Right renal cortex interstitium (tissue), 3 donors: Measurements from ENCODE around the gene CSGALNACT2. TPM values are rescaled to one million over a fixed set of nuclear protein-coding genes. Genes with fewer than 3 reads are reported as not detected.
"Not testable (repeated sequence)": the region's sequence is repeated elsewhere in the genome, so short reads cannot be mapped to it uniquely, and the experiment has no call there.

Experiments used
- DNase-seq, 3 donors: peaks; one replicate each; pipeline ENCODE4 v3.0.0-alpha.2; 2013; ENCODE audit warnings: low read depth in 3 of 3, low spot score in 2 of 3
- polyA plus RNA-seq, 3 donors: library from polyadenylated mRNA; unstranded; fragments of 120-200 nt; gene quantifications; one replicate each; pipeline ENCODE4 v1.2.1, GENCODE V29; 2013; ENCODE audit not compliant: insufficient read length in 3 of 3

The CSGALNACT2 gene
- polyA plus RNA-seq, 3 donors, result 18.4 to 20.6 (median 18.8) TPM

DNA sequence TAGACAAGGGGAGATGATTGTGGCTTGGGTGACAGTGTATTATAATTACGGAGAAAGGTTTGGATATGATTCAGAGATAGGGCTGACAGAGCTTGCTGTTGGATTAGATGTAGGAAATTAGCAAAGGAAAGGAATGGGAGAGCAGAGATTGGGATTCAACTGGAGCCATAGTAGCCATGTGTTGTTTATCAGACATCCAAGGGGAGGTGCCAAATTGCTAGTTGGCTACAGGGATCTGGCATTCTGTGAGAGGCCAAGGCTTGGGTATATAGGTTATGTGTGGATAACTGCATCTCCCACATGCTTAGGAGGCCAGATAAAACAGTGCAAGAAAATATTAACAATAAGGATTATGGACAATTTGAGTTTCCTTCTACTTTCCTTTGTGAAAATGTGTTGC lies 34.9 kb downstream of the CSGALNACT2 start:
- DNase-seq, result no peak

DNA sequence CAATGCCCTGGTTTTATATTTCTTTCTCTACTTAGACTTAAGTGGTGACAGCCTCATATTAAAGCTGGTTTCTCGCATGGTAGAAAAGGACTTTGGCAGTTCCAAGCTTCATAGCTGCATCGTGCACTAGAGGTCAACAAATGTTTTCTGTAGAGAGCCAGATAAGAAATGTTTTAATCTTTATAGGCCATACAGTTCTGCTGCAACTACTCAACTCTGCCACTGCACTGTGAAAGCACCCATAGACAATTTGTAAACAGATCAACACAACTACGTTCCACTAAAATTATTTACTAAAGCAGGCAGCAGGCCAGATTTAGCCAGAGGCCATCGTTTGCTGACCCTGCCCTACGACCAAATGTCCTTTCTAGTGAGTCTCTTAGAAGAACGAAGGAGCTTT lies 36.7 kb downstream of the CSGALNACT2 start:
- no peak for DNase-seq

DNA sequence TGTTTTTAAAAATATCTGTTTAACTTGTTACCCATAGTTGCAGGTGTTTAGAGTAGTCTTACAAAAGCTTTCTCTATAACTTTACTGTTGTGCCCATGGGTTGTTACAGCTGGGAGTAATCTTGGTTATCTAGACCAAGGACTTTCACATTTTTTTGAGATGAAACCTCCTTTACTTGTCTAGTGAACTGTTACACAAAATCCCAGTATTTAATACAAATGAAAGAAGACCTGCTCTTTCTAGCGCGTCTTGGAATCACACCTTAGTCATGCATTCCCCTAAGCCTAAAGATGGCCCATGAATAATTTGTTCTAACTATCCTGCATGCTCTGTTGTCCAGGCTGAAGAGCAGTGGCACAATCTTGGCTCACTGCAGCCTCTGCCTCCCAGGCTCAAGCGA lies 38.0 kb downstream of the CSGALNACT2 start:
- no peak for DNase-seq

DNA sequence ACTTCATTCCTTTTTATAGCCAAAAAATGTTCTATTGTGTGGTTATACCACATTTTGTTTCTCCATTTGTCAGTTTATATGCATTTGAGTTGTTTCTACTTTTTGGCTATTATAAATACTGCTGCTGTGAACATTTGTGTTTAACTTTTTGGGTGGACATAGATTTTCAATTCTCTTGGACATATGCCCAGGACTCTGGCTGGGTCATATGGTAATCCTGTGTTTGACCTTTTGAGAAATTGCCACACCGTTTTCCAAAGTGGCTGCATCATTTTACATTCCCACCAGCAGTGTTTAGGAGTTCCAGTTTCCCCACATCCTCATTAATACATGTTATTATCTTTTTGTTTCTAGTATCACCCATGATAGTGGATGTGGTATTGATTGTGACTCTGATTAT lies 39.4 kb downstream of the CSGALNACT2 start:
- no peak for DNase-seq

DNA sequence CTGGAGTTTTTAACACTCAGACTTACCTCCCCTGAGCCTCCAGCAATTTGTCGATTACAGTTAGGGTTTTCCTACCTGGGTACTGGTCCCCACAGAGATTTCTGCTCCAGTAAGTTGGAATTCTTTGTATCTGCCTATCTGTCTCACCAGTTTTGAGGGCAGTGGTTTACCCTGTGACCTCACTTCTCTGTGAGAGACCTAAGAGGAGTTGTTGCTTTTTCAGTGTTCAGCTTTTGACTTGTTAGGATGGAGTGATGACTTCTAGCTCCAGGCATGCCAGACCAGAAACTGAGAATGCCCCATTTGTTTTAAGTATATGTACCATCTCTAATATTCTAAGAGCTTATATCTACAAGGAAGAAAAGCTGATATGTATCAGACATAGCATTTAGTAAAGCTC lies 42.9 kb downstream of the CSGALNACT2 start:
- no peak for DNase-seq

DNA sequence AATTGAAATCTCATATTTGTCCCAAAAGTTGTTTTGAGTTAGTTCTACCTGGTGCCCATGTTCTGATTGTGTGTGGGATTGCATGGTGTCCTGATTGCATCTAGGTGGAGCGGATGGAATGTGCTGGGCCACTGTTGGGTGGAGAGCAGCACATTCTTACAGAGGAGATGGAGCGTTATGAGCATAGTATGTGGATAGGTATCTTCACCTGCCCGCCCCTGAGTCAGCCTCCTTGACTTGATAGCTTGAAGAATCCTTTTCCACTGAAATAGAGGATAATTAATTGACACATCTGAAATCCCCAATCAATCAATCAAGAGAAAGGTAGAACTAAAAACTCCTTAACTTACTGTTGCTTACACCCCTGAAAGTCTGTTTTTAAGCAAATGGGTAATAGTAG lies 45.5 kb downstream of the CSGALNACT2 start:
- not testable (repeated sequence) for DNase-seq

DNA sequence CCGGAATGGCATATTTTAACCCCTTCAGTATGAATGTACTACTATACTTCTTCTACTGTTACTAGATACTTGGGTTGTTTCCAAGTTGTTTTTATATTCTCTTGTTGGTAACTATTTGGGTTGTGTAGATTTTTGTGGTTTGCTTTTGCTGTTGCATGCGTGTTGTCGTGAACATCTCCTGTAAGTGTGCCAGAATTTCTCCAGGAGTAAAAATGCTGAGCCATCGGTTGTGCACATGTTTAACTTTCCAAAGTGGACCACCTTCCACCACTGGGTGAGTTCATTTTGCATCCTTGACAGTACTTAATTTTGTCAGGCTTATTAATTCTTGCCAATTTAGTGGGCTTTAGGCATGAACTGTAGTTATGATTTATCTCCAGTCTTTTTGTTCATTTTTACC lies 47.9 kb downstream of the CSGALNACT2 start:
- DNase-seq, result no peak

DNA sequence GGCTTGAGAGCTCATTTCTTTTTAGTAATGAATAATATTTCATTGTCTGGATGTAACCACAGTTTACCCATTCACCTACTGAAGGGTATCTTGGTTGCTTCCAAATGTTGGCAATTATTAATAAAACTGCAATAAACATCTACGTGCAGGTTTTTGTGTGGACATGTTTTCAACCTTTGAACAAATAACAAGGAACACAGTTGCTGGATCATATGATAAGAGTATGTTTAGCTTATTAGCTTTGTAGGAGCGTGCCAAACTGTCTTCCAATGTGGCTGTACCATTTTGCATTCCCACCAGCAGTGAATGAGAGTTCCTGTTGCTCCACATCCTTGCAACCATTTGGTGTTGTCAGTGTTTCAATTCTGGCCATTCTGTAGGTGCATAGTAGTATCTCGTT lies 49.0 kb downstream of the CSGALNACT2 start:
- DNase-seq, result no peak

DNA sequence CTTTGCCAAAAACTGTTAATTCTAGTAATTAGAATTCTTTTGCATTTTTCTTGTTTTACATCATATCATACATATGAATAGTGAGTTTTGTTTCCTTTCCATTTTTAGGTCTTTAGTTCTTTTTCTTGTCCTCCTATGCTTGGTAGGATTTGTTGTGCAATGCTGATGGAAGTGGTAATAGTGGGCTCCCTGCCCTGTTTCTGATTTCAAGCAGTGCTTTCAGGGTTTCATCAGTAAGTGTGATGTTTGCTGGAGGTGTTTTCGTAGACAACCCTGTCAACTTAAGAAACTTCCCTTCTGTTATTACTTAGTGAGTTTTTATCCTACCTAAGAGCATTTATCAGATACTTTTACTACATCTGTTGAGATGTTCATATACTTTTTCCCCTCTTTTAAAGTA lies 50.5 kb downstream of the CSGALNACT2 start:
- no peak for DNase-seq

DNA sequence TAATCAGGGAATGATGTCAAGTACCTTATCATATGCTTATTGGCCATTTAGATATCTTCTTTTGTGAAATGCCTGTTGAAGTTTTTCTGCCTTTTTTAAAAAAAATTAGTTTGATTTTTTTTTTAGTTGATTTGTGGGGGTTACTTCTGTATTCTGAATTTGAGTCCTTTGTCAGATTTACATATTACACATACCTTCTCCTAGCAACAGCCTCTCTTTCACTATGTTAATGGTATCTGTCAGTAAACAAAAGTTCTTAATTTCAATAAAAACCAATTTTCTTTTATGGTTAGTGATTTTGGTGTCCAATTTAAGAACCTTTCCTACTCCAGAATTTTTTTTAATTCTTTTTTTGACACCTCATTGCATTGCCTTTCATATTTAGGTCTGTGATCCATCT lies 52.0 kb downstream of the CSGALNACT2 start:
- no peak for DNase-seq

DNA sequence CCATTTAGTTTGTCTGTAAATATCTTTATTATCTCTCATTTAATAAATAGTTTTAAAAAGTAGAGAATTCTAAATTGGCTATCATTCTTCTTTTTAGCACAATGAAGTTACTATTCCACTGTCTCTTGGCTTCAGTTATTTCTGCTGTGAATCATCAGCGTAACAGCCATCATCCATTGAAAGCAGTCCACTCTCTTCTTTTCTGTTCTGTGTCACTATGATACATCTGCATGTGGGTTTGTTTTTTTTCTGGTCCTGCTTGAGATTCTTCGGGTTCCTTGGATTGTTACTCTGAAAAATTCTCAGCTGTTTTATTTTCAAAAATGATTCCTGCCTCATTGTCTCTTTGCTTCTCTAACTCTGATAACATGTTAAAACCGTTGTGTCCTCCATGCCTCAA lies 52.5 kb downstream of the CSGALNACT2 start:
- no peak for DNase-seq

DNA sequence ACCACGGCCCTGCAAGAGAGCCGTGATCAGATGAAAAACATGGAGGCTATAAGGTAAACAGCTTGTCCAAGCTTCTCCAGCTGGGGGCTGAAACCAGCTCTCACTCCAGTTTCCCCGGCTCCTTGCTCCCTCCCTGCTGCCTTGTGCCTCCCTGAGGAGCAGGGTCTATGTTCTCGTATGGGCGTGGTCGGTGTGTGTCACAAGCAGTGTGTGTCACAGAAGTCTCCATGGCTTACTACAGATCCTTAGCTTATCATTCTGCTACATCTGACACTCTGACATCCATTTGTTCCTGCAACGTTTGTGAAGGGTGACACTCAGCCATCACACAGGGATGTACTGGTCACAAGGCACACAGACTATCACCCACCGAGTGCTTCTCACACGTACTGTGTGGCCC lies 54.6 kb downstream of the CSGALNACT2 start:
- no peak for DNase-seq

DNA sequence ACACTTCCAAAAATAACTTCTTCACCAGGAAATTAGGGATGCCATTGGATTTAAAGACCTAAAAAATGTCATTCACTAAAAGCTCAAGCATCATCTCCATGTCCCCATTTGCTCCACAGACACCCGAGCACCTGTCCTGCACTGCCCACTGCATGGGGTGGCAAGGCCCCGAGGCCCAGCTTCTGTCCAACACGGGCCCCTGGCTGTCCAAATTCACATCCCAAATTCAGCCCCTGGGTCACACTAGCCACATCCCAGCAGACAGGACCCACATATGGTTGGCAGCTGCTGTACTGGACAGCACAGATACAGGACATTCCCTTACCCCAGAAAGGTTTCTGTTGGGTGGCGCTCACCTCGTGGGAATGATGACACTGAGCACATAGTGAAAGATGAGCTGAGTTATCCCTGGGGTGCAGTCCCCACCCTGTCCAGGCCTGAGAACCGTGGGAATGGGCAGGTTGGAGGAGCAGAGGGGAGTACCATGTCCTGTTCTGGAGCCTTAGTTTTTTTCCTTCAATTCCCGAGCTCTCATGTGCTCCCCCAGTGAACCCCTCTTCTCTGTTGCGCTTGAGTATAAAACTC lies 55.3 kb downstream of the CSGALNACT2 start:
- no peak for DNase-seq

DNA sequence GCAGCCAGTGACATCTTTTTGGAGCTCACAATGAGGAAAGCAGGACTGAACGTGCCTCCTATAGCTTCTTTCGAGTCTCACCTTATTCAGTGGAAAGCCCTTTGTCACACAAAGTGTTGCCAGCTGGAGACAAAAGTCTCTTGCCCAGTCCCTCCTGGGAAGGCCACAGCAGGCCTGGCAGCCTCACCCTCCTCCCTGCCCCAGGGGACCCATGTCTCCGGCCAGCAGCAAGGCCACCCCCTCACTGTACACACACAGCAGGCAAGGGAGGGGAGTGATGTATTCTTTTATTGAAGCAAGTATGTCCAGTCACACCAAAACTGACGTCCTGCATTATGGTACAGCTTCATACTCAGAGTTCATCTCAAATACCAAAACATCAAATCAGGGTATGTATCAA lies 56.0 kb downstream of the CSGALNACT2 start:
- DNase-seq, result no peak

DNA sequence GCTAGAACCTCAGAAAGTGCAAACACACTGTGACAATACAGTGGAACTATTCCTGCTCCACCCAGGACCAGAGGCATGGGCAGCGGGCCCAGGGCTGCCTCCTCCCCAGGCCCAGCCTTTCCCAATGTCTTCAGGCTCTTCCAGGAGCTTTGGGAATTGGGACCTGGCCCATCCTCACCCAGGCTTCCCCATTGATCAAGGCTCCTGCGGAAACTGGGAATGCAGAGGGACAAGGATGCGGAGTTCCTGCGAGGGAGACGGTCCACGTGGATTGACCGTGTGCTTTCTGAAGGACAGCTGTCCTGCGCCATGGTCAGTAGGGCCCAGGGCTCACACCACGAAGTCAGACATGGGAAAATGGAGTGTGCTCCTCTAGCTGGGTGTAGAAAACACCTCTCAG lies 56.6 kb downstream of the CSGALNACT2 start:
- DNase-seq, result no peak

DNA sequence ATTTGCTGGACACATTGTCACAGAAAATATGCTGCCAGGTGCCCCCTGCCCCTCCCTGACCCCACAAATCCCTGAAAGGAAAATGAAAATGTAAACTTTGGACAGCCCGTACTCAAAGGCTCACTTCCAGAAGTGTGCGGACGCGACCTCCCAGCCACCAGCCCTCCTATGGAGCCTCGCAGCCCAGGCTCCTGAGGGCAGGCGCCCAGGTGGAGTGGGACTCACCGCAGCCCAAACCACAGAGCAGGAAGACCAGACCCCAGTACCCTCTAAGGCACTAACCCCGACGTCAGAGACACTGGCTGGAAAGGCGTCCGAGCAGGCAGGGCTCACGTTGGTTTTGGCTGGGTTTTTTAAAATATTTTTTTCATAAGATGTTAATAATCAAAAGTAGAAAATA lies 57.3 kb downstream of the CSGALNACT2 start:
- no peak for DNase-seq

DNA sequence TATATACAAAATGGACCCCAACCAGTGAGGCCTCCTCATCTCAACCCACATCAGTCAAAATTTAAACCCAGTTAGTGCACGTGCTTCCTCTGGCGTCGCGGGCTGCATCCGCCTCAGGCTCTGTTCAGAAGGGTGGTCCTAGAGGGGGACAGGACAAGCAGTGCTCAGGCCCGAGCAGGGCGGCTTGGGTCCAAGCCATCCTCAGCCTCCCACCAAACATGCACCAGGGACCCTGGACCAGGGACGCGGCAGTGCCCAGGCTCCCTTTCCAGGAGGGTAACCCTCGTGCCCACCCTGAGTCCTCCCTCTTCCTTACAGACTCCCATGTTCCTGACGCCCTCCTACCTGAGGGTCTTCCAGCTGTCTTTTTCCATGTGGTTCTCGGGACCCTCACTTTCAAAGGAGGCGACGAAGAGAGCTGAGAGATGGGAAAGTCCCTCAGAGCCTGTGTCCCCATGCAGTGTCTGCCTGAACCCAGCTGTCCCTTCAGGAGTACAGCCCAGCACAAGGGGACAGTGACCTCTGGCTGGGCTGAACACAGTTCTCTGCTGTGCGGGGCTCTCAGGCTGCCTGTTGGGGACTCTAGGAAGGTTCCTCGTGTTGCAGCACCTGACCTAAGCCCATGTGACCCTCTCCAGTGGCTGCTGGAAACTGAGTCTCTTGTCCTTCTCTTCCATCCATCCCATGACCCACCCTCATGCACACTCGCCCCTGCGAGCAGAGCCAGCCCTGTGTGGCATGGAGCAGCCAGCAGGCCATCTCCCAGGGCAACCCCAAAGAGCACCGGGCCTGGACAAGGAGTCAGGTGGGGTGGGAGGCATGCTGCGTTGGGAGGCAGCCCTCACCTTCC lies 58.1 kb downstream of the CSGALNACT2 start:
- DNase-seq, result no peak

DNA sequence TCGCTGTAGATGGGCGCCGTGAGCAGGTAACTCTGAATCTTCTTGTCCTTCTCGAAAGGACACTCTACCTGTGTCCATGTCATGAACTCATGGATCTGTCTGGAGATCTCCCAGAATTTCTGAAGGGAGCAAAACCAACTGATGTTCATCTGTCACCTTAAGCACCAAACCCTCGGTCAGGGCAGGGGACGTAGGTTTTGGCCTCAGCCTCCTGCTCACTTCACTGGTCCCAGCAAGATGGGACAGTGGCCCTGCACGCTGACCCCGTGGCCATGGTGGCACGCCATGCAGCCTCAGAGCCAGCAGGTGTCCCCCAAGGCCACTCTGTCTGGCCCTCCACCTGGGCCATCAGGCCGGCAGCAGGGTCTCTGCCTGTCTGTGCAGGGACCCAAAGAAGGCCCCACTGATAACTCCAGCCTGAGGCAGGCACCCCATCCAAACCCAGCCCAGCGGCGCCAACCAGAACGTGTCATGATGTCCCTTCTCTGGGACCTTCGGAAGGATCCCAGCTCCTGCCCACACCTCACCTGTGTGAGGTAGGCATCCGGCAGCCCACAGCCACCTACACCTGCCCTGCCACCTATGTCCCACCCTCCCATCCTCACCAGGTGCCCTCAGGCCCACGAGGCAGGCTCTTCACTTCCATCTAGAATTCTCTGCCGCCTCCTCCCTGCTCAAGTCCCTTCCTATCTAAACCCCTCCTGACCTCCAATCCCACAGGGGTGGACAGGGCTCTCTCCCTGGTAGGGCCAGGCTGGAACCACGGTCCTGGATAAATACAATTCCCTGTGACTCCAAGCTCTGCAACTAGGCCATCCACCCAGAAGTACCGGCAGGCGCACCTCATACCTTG lies 59.0 kb downstream of the CSGALNACT2 start:
- DNase-seq, result no peak

DNA sequence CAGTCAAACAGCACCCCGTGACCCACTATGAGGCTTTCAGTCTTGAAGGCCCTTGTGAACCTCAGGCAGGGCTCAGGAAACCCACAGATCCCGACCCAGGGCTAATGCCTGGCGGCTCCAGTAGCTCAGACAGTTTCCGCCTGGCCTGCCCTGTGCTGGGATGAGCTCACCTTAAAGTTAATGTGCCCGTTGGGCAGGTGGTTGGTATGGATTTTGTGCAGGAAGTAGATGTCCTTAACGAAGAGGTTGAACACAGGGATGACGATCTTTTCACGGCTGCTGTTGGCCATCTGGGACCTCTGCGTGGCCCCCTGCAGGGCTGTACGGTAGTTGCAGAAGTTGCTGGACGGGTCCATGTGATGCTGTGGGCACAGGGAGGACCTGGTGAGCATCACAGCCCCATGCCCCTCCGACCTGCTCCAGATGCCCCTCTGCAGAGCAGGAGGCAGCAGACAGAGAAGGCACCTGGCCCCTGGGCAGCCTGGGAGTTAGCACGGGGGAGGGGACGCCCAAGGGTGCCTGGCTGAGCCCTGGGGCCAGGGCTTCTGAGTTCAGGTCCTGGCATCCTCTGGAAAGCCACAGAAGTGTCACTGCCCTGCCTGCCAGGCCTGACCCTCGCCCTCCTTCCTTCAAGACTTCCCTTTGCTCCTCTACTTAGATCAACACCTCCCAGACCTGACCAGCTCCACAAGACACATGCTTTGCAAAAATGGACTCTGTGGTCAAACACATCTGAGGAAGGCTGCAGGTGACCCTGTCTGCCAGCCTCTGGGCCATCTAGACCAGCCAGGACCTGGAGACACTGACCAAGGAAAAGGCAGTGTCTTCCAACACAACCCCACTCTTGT lies 59.8 kb downstream of the CSGALNACT2 start:
- DNase-seq, result no peak

DNA sequence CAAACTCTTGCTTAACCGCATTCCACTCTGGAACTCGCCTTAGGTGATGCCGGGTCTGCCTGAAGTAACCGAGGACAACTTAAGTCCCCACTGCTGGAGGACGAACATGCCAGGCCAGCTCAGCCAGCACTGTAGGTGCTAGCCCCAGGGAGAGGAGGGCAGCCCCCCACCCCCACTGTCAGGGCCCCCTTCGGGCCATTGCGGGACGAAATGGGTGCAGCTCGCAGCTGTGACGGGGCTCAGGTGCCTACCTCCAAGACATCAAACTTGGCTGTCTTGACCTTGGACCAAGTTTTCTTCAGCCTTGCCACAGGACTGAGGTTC lies 60.4 kb downstream of the CSGALNACT2 start:
- DNase-seq, result no peak
